Measurements from ENCODE around the gene PEBP1.

DNA sequence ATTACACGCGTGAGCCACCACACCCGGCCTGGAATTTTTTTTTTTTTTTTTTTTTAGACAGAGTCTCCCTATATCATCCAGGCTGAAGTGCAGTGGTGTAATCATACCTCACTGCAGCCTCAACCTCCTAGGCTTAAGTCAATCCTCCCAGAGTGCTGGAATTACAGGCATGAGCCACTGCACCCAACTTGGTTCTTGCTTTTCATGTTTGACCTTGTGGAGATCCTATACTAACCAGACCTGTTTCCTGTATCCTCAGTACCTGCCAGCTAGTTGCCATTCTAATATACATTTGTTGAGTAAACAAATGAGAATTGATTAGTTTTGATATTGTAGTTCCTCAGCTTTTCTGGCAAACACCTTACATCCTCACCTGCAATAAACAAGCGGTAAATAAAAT, 28.9 kb upstream of the PEBP1 start:
- no peak for TF ChIP-seq EZH2phosphoT487 (IDR thresholded peaks at IDR 0.05; ENCODE audit: borderline replicate concordance, low read length)
- TF ChIP-seq, protein P1, sequence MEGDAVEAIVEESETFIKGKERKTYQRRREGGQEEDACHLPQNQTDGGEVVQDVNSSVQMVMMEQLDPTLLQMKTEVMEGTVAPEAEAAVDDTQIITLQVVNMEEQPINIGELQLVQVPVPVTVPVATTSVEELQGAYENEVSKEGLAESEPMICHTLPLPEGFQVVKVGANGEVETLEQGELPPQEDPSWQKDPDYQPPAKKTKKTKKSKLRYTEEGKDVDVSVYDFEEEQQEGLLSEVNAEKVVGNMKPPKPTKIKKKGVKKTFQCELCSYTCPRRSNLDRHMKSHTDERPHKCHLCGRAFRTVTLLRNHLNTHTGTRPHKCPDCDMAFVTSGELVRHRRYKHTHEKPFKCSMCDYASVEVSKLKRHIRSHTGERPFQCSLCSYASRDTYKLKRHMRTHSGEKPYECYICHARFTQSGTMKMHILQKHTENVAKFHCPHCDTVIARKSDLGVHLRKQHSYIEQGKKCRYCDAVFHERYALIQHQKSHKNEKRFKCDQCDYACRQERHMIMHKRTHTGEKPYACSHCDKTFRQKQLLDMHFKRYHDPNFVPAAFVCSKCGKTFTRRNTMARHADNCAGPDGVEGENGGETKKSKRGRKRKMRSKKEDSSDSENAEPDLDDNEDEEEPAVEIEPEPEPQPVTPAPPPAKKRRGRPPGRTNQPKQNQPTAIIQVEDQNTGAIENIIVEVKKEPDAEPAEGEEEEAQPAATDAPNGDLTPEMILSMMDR (conservative IDR thresholded peaks at IDR 0.05; ENCODE audit: low read depth, low read length): no peak
- no peak for TF ChIP-seq EZH2 (IDR thresholded peaks at IDR 0.05; ENCODE audit: low read length, unreplicated experiment)

Measured in PC-3 (cell line).